Activated CD4-positive, CD25-positive, alpha-beta regulatory T cell treated with anti-CD3 and anti-CD28 coated beads, Interleukin-2, amount 50 U/mL, for 24 hours (primary cell): ENCODE measurements around the gene RBMX.
"Not testable (repeated sequence)": the region's sequence is repeated elsewhere in the genome, so short reads cannot be mapped to it uniquely, and the experiment has no call there.

ENCODE experiments used
- ATAC-seq, 2 donors: fragments of 150-1000 bp; cut with Tn5 transposase; one replicate each; pipeline ENCODE4 v1.10.0; 2021; ENCODE audit warnings: mild to moderate bottlenecking in 1 of 2, moderate library complexity in 1 of 2

RBMX gene

GRCh38 chrX:136880452-136881013 lies at the start of gene RBMX:
Gene RBMX, minus strand, starts transcription at chrX:136880725. Its CDS starts 1,298 bp downstream, at chrX:136879427.
- ATAC-seq: peak; percentile 88 to 90

- not testable (repeated sequence) for ATAC-seq
Measured at GRCh38 chrX:136921438-136921837, 40.9 kb upstream of the RBMX start.

DNA sequence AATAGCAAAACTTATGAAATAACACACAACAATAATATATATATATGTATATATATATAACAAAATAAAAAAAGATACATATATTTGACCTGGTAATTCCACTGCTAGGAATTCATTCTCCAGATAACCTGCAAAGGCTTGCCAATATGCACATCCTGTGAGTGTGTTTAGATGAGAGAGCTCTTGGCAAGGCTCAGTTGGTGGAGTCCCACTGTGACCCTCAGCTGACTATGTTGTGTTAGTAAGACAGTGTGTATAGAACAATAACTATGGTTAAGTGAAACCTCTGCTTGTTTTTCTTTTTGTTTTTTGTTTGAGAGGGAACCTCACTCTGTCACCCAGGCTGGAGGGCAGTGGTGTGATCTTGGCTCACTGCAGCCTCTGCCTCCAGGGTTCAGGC lies 39.5 kb upstream of the RBMX start:
- no peak for ATAC-seq

DNA sequence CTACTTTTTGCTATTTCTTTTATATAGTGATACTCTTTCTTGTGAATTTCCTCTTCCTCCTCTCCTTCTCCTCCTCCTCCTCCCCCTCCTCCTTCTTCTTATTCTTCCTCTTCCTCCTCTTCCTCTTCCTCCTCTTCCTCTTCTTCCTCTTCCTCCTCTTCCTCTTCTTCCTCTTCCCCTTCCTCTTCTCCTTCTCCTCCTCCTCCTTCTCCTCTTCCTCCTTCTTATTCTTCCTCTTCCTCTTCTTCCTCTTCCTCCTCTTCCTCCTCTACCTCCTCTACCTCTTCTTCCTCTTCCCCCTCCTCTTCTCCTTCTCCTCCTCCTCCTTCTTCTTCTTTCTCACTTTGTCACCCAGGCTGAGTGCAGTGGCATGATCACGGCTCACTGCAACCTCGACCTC lies 36.3 kb upstream of the RBMX start:
- ATAC-seq: no peak

GRCh38 chrX:136911661-136912060 lies 31.1 kb upstream of the RBMX start:
- ATAC-seq: not testable (repeated sequence)

GRCh38 chrX:136911253-136911652 lies 30.7 kb upstream of the RBMX start:
- ATAC-seq: no peak

GRCh38 chrX:136910565-136911035 lies 30.1 kb upstream of the RBMX start:
- ATAC-seq: no peak

- peak; percentile 71 to 72 for ATAC-seq
Measured at GRCh38 chrX:136909706-136910564, 29.4 kb upstream of the RBMX start.

- ATAC-seq: peak; percentile 75 to 76
Measured at GRCh38 chrX:136909119-136909705, 28.7 kb upstream of the RBMX start.

DNA sequence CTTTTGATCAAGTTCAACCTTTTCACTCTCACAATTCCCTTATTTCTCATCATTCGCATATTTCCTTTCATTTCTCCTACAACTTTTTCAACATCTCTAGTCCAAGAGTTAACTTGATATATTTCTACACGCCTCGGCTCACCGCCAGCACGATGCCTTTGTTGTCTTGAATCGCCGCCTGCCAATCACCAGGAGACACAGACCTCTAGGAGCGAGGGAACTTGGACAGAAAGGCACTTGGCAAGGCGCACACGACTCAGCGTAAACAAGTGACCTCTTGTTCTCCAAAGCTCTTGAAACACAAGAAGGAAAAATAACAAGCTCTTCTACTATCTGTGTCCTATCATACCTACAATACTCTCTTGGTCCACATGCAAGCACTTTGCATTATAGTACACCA lies 27.1 kb upstream of the RBMX start:
- no peak for ATAC-seq

GRCh38 chrX:136906921-136907510 lies 26.5 kb upstream of the RBMX start:
- ATAC-seq: no peak

DNA sequence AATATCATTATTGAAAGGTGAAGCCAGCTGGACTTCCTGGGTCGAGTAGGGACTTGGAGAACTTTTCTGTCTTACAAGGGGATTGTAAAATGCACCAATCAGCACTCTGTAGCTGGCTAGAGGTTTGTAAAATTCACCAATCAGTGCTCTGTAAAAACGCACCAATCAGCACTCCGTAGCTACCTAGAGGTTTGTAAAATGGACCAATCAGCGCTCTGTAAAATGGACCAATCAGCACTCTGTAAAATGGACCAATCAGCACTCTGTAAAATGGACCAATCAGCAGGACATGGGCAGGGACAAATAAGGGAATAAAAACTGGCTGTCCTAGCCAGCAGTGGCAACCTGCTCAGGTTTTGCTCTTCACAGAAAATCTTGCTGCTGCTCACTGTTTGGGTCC lies 23.5 kb upstream of the RBMX start:
- ATAC-seq: not testable (repeated sequence)

DNA sequence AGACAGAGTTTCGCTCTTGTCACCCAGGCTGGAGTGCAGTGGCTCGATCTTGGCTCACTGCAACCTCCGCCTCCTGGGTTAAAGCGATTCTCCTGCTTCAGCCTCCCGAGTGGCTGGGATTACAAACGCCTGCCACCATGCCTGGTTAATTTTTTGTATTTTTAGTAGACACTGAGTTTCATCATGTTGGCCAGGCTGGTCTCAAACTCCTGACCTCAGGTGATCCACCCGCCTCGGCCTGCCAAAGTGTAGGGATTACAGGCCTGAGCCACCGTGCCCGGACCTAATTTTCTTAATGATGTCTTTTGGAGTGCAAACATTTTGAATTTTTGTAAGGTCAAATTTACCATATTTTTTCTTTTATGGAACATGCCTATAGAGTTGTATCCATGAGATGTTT lies 19.5 kb upstream of the RBMX start:
- ATAC-seq: not testable (repeated sequence)

DNA sequence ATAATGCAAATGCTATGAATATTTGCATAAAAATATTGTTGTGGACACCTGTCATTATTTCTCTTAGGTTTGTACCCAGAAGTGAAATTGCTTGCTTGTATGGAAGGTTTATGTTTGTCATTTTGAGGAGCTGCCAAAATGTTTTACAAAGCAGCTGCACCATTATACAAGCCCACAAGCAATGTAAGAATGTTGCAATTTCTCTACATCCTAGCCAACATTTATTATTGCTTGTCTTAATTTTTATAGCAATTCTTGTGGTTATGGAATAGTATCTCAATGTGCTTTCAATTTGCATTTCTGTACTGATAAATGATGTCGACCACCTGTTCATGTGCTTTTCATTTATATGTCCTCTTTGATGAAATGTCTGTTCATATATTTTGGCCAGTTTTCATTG lies 18.7 kb upstream of the RBMX start:
- no peak for ATAC-seq

GRCh38 chrX:136898752-136899151 lies 18.2 kb upstream of the RBMX start:
- not testable (repeated sequence) for ATAC-seq

DNA sequence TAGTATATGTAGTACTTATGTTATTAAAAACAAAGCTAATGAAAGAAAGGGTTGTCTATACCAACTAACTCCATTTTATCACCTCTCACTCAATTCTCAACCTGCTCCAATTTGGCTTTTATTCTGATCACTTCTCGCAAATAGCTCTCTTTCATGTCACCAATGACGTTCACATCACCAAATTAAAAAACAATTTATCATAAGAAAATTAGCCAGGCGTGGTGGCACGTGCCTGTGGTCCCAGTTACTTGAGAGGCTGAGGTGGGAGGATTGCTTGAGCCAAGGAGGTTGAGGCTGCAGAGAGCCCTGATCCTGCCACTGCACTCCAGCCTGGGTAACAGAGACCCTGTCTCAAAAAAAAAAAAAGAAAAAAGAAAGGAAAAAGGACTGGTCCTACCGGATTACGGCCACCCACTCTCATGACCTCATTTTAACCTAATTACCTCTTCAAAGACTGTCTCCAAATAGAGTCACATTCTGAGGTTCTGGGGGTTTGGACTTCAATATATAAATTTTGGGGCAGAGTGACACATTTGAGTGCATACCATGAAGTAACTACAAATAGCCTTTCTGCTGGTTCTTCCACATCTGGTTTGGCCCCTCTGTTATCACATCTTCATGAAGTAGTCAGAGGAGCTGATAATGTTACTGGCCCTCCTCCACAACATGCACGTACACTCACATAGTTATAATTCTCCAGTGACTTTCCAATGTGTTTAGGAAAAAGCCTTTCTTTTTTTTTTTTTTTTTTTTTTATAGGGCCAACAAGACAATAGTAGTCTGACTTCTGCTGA lies 15.8 kb upstream of the RBMX start:
- ATAC-seq: no peak

GRCh38 chrX:136892412-136892811 lies 11.9 kb upstream of the RBMX start:
- no peak for ATAC-seq

GRCh38 chrX:136890596-136890995 lies 10.1 kb upstream of the RBMX start:
- not testable (repeated sequence) for ATAC-seq

DNA sequence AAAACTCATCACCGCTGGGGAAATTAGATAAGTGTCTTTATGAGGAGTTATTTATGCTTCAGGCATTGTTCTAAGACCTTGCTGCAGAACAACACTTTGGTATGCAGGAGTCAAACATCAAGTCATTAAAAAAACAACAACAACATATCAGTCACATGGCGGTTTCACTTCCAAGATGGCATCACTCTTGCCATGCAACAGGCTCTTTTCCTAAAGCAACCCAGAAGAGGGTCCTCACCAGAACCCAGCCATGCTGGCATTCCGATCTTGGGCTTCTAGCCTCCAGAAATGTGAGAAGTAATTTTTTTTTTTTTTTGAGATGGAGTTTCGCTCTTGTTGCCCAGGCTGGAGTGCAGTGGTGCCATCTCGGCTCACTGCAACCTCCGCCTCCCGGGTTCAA lies 8.7 kb upstream of the RBMX start:
- ATAC-seq: no peak

DNA sequence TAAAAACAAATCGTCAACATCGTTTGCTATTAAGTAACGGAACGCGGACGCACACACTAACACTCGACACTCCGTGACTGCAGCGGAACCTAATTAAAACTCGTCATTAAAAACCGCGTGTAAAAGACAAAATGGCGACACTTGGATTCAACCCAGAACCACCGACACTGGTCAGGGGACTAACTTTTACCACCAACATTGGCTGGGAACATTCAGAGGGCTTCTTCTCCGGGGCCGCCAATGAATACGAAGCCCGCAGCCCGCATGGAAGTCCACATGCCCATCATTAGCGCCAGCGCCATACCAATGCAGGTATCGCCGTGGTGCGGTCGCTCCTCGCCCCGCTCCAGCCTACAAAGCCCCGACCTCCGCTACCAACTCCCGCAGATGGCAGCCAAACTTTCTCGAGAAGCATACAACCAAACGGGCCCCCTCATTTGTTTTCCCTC lies 498 bp downstream of the RBMX start:
- ATAC-seq: peak; percentile 29 to 37

DNA sequence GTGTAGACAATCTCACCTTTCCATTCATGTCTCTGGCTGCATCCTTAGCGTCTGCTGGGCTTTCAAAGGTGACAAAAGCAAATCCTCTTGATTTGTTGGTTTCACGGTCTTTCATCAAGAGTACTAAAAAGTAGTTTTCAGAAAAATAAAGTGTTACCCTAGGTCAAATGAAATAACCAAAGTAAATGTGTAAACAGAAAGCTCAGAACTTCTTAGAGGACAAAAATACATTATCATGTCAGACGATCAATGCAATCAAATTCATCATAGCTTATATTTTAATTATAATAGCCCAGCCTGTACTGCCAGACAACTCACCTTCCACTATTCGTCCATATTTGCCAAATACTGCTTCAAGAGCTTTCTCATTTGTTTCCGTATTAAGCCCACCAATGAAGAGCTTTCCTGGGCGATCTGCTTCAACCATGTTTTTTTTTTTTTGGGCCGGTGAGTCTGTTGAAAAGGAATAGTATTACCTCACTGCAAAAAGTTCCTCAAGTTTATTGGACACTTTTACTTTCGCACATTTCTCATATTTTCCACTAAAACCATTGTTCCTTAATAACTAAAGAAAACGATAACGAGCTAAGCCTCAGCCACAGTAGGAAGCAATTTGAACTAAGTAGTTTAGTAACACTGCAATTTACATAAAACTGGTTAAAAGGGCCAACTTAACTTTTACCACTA lies 1.4 kb downstream of the RBMX start:
- peak in 1 of 2 donors; percentile 5 for ATAC-seq

GRCh38 chrX:136878423-136878822 lies 2.1 kb downstream of the RBMX start:
- no peak for ATAC-seq
